Pons (tissue), 1 donor: ENCODE measurements around the gene CAPZB.

Experiments
- DNase-seq: peaks from one replicate; pipeline ENCODE4 v3.0.0-alpha.2; 2016; ENCODE audit warnings: low spot score

CAPZB gene

GRCh38 chr1:19385221-19385620 lies 100.1 kb downstream of the CAPZB start:
- DNase-seq = no peak

GRCh38 chr1:19384772-19385187 lies 100.6 kb downstream of the CAPZB start:
- no peak for DNase-seq

GRCh38 chr1:19384113-19384512 lies 101.2 kb downstream of the CAPZB start:
- DNase-seq = no peak

GRCh38 chr1:19382222-19382621 lies 103.1 kb downstream of the CAPZB start:
- DNase-seq = no peak

GRCh38 chr1:19381261-19381660 lies 104.1 kb downstream of the CAPZB start:
- peak; percentile 81 for DNase-seq

GRCh38 chr1:19377812-19378718 lies 107.3 kb downstream of the CAPZB start:
- no peak for DNase-seq

- no peak for DNase-seq
Measured at GRCh38 chr1:19376428-19377372, 108.6 kb downstream of the CAPZB start.

- no peak for DNase-seq
Measured at GRCh38 chr1:19375631-19376400, 109.5 kb downstream of the CAPZB start.

GRCh38 chr1:19374926-19375325 lies 110.4 kb downstream of the CAPZB start:
- no peak for DNase-seq

GRCh38 chr1:19374083-19374801 lies 111.1 kb downstream of the CAPZB start:
- DNase-seq = no peak

- no peak for DNase-seq
Measured at GRCh38 chr1:19373211-19374082, 111.9 kb downstream of the CAPZB start.

- DNase-seq = no peak
Measured at GRCh38 chr1:19372602-19373001, 112.7 kb downstream of the CAPZB start.

- DNase-seq = no peak
Measured at GRCh38 chr1:19372136-19372514, 113.2 kb downstream of the CAPZB start.

- no peak for DNase-seq
Measured at GRCh38 chr1:19371226-19372135, 113.9 kb downstream of the CAPZB start.

- no peak for DNase-seq
Measured at GRCh38 chr1:19370453-19371170, 114.7 kb downstream of the CAPZB start.

- DNase-seq = no peak
Measured at GRCh38 chr1:19369396-19370090, 115.8 kb downstream of the CAPZB start.

- no peak for DNase-seq
Measured at GRCh38 chr1:19368964-19369363, 116.4 kb downstream of the CAPZB start.

GRCh38 chr1:19368050-19368449 lies 117.3 kb downstream of the CAPZB start:
- no peak for DNase-seq
